GM21526 (cell line): ENCODE data around the gene TELO2.

Experiments used
- ATAC-seq: cut with Tn5 transposase; IDR thresholded peaks from one replicate; pipeline ENCODE4 v1.9.1; 2021; ENCODE audit warnings: moderate library complexity; ENCODE audit not compliant: unreplicated experiment, low FRiP score

TELO2 gene

DNA sequence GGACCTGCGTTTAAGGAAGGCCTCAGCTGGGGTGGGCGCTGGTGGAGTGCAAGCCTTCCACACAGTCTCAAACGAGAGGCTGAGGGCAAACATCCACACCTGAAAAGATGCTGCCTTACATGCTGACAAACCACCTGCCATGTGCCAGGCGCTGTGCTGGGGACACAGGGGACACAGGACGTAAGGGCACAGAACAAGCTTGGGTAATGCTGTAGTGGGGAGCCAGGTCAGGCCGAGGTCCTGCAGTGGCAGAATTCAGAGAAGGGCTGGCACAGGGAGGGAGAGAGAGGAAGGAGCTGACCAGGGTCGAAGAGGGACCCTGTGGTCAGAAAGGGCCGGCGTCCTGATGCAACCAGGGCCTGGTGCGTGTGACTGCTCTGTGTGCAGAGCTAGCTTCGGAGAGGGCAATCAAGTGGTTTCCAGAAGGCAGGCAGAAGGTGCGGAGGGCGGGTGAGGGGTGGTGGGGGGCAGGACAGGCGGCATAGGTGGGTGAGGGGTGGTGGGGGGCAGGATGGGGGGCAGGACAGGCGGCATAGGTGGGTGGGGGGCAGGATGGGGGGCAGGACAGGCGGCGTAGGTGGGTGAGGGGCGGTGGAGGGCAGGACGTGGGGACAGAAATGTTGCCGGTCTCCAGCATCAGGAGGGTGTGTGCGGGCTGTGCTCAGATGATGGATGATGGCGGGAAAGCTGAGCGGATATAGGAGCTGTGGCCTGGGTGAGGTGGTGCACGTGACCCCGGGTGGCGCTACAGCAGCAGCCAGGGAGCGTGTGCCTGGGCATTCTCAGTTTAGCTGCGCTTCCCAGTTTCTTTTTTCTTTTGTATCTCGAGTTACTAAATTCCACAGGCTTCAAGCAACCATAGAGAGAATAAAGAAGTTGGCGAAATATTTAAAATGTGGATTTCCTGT, 18.8 kb downstream of the TELO2 start:
- no peak for ATAC-seq

DNA sequence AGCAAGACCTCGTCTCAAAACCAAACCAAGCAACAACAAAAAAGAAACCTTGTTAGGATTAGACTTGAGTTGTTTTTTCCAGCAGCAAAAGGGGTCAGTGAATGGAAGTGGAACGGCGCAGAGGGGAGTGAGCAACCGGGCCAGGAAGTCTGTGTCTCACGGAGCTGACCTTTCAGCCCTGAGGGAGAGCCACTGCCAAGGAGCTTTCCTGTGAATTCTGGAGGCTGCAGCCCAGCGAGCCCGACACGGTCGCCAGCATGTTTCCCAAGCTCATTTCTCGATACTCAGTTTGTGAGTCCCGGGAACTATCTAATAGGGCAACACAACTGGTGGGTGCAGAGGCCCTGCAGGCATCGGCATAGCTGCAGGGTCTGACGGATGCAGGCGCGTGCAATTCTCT, 19.6 kb downstream of the TELO2 start:
- no peak for ATAC-seq

GRCh38 chr16:1514507-1514906, 21.3 kb downstream of the TELO2 start:
- ATAC-seq: no peak

- no peak for ATAC-seq
Measured at GRCh38 chr16:1518626-1519135, 25.5 kb downstream of the TELO2 start.

GRCh38 chr16:1519831-1520230, 26.7 kb downstream of the TELO2 start:
- no peak for ATAC-seq

DNA sequence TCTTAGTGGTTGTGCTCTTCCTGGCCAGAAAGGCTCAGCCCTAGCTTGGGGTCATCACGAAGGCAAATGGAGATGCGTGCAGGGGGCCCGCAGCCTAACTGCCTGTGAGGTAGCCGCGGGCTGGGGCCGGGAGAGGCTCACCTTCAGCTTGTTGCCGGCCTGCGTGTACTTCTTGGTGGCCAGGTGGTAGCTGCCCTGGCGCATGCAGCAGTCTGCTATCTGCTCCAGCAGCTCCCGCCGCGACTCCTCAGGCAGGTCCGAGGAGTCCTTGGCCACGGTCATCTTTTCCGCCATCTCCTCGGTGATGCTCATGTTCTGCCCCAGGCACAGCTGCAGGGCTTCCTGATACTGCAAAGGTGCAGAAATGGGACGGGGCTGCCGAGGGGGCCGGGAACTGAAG, 27.3 kb downstream of the TELO2 start:
- ATAC-seq: no peak

DNA sequence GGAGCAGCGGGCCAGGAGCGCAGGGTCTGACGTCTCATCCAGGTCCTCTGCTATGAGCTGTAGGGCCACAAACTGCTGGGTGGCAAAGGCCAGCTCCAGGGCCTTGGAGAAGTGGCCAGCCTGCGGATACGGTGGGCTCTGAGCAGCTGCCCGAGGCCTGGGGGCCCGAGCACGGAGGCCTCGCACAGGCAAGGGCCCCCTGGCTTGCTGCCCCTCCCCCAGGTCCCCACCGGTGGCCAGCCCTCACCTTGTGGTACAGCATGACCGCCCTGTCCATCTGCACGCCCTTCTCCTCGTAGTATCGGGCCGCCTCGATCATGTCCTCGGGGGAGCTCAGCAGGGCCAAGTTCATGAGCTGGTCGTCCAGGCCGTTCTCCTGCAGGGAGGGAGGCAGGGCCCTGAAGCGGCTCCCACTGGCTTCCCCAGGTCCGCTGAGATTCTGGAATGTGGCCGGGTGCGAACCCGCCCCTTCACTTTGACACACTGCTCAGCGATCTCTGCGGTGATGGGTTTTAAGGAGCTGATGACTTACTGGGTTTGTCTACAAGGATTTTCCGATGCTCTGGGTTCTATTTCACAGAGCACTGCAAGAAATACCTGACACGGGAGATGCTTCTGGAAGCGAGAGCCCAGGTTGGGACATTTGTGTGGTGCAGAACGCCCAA, 30.6 kb downstream of the TELO2 start:
- ATAC-seq: no peak

DNA sequence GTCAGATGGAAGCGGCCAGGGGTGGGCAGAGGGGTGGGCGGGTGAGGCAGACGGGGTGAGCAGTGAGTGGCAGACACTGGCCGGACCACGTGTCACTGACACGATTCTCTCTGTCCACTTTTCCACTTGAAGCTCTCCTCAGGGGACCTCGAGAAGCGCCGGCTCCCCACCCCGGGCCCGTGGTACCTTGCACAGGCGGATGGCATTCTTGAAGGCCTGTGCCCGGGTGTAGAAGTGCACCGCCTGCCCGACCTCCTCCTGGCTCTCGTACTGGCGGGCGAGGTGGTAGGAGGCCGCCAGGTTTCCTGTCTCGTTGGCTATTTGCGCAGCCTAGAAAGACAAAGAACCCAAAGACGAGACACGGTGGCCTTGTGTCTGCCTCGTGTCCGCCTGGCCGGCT, 31.2 kb downstream of the TELO2 start:
- ATAC-seq: no peak

- ATAC-seq: no peak
Measured at GRCh38 chr16:1525871-1526607, 32.9 kb downstream of the TELO2 start.

DNA sequence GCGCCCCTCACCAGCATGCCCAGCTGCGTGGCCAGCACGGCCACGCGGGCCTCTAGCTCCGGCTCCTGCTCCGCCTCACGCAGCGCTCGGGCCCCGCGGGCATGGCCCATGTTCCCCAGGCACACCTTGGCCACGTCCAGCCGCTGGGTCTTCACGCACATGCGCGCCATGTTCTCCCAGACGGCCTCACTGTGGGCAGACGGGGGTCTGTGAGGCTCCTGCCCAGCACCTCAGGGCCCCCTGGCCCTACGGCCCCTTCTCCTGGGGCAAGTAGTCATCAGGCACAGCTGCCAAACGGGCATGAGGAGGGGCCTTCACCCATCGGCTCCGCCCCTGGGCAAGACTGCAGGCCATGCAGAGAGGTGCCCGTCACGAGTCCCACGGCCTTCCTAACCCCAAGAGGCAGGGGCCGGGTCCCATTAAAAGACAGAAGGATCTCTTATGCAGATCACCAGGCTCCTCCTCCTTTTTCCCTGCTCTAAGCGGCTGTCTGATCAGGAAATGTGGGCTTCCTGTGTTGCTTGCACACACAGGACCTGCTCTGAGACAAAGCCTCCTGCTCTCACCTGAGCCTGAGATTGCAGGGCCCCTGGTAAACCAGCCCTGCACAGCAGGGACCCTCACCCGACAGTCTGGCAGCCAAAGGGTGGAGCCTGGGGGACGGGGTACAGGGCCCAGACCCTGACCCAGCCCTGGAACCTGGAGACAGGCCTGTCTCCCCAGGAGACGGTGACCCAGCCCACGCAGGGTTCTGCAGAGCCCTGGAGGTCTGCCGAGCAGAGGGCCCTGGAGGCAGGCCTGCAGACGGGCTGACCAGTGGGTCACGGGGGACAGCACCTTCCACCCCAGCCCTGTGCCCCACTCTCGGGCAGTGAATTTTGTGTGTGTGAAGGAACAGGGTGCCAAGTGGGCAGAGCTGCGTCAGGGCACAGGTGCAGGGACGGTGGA, 33.7 kb downstream of the TELO2 start:
- no peak for ATAC-seq

- no peak for ATAC-seq
Measured at GRCh38 chr16:1527836-1528811, 35.0 kb downstream of the TELO2 start.

- no peak for ATAC-seq
Measured at GRCh38 chr16:1528921-1529537, 35.9 kb downstream of the TELO2 start.

DNA sequence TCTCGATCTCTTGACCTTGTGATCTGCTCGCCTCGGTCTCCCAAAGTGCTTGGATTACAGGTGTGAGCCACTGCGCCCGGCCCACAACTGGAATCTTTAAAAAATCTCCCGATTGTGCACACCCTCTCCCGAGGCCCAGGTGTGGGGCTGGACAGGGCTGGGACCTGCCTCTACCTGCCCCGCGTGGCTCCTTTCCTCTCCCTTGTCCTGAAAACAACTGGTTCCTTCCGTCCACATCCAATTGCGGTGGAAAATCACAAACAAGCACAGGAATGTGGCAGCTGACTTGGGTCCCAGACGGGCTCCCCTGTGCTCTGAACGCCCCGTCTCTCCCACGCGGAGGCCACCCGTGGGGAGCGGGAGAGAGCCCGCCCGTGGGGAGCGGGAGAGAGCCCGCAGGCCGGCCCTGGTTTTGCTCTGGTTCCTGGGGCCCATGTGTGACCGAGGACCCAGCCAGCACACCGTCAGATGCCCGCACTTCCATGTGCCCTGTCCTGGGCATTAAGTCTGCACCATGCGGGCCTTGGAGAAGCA, 37.3 kb downstream of the TELO2 start:
- ATAC-seq: no peak

GRCh38 chr16:1530883-1531637, 37.9 kb downstream of the TELO2 start:
- no peak for ATAC-seq

DNA sequence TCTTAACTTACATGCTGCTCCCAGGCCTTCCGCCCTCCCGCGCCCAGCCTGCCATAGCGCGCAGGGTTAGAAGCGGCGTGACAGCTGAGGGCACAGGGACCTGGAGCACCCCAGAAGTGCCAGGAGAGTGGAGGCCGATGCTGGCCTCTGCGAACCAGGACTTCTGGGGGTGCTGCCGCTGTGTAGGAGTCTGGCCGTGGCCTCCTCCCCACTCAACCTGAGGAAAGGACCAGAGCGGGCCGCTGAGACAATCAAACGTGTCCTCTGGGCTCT, 38.4 kb downstream of the TELO2 start:
- ATAC-seq: no peak

DNA sequence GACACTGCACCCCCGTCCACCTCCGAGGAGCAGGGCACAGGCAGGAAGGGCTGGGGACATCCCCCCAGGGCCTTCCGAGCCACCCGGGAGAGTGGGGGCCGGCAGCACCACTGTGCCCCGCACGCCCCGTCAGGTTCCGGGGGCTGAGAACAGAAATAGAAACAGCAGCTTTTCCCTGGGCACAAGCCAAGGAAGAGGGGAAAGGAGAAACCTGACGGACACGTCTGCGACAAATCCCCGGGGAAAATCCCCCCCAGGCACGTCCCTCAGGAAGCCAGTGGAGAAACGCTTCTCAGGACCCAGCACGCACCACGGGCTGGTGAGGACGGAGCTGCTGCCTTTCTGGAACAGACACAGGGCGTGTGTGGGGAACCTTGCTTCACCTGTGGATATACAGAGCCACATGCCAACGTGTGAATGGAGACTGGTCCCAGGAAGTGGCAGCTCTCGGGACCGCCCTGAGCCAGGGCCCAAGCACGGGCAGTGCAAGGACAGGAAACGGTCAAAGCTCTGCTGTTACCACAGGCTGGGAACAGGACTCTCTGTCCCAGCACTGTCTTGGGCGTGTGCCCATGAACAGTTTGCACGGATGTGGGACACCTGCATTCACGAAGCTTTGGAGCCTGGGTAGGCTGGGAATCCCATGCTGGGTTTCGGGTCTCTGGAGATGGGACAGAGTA, 39.1 kb downstream of the TELO2 start:
- no peak for ATAC-seq

DNA sequence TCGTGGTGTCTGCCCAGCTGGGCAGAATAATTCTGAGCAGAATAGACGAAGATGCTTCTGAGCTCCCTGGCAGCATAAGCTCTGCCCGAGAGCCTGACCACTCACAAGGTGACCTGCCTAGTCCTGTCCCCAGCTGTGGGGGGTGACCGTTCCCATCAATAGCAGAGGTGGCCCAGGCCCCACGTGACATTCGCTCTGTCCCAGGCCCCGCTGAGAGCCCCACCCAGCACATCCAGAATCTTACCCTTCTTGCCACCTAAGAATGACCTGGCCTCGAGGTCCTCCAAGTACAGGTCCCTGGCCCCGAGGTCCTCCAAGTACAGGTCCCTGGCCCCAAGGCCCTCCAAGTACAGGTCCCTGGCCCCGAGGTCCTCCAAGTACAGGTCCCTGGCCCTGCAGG, 39.6 kb downstream of the TELO2 start:
- no peak for ATAC-seq
